Subcutaneous abdominal adipose tissue (tissue), 5 donors: ENCODE results near the gene ARID5A.

ENCODE experiments used
- H3K27ac ChIP-seq: one replicate; pipeline ENCODE4 v1.7.0; 2013; ENCODE audit warnings: low read depth, mild to moderate bottlenecking, inconsistent platforms, low read length, moderate library complexity
- H3K27me3 ChIP-seq, 5 donors: one replicate each; pipeline ENCODE4 v1.7.0; 2013; ENCODE audit warnings: low read length in 5 of 5, inconsistent platforms in 1 of 5; ENCODE audit not compliant: control insufficient read depth in 5 of 5, insufficient read depth in 4 of 5
- H3K36me3 ChIP-seq, 5 donors: one replicate each; pipeline ENCODE4 v1.7.0; 2013; ENCODE audit warnings: low read length in 5 of 5; ENCODE audit not compliant: control insufficient read depth in 5 of 5, insufficient read depth in 5 of 5
- H3K4me1 ChIP-seq, 5 donors: one replicate each; pipeline ENCODE4 v1.7.0; 2013; ENCODE audit warnings: low read length in 5 of 5, mild to moderate bottlenecking in 3 of 5, moderate library complexity in 1 of 5; ENCODE audit not compliant: control insufficient read depth in 5 of 5, insufficient read depth in 5 of 5
- H3K4me3 ChIP-seq, 5 donors: one replicate each; pipeline ENCODE4 v1.7.0; 2013; ENCODE audit warnings: low read length in 5 of 5, low read depth in 1 of 5
- H3K9ac ChIP-seq, 5 donors: one replicate each; pipeline ENCODE4 v1.7.0; 2013; ENCODE audit warnings: low read length in 5 of 5, mild to moderate bottlenecking in 4 of 5, moderate library complexity in 3 of 5
- H3K9me3 ChIP-seq, 5 donors: one replicate each; pipeline ENCODE4 v1.7.0; 2013; ENCODE audit warnings: low read length in 5 of 5; ENCODE audit not compliant: control insufficient read depth in 5 of 5
- donor health status: healthy.
- donor health status: healthy.
- donor health status: healthy.
- donor health status: healthy.
- donor health status: healthy.

ARID5A gene

GRCh38 chr2:96506907-96507240, 29.7 kb upstream of the ARID5A start:
- Histone ChIP-seq H3K36me3 (no peaks in the 10 kb centered on the region), H3K27ac (no peak overlapping the region), H3K4me3 (no peak overlapping the region), H3K9ac (no peak overlapping the region), H3K4me1 (peaks cover 3 to 34% (median 25%) of the 10 kb centered on the region in 5 donors), H3K9me3 (no peaks in the 10 kb centered on the region), H3K27me3 (peaks cover 0 to 16% (median 10%) of the 10 kb centered on the region in 5 donors)

GRCh38 chr2:96507957-96508520, 28.5 kb upstream of the ARID5A start:
- no peaks in the 10 kb centered on the region for H3K9me3 ChIP-seq
- peak overlapping the region; percentile 13 to 69 (median 59) for H3K4me3 ChIP-seq
- peak overlapping the region in 3 of 5 donors; percentile 42 to 56 (median 54) for H3K9ac ChIP-seq
- peaks cover 2 to 11% (median 4%) of the 10 kb centered on the region in 5 donors for H3K27me3 ChIP-seq
- no peaks in the 10 kb centered on the region for H3K36me3 ChIP-seq
- H3K27ac ChIP-seq = no peak overlapping the region
- H3K4me1 ChIP-seq = peaks cover 3 to 23% (median 20%) of the 10 kb centered on the region in 5 donors

- Histone ChIP-seq H3K9me3 (no peaks in the 10 kb centered on the region), H3K27ac (no peak overlapping the region), H3K27me3 (peaks cover 0 to 11% (median 3%) of the 10 kb centered on the region in 5 donors), H3K4me1 (peaks cover 3 to 18% (median 16%) of the 10 kb centered on the region in 5 donors), H3K4me3 (peak overlapping the region in 1 of 5 donors; percentile 69), H3K9ac (peak overlapping the region in 1 of 5 donors; percentile 20), H3K36me3 (no peaks in the 10 kb centered on the region)
Observed at GRCh38 chr2:96508521-96509113, 27.9 kb upstream of the ARID5A start.

- Histone ChIP-seq H3K27ac (no peak overlapping the region), H3K4me3 (no peak overlapping the region), H3K9me3 (no peaks in the 10 kb centered on the region), H3K36me3 (no peaks in the 10 kb centered on the region), H3K27me3 (peaks cover 0 to 11% (median 3%) of the 10 kb centered on the region in 5 donors), H3K4me1 (peaks cover 3 to 18% (median 10%) of the 10 kb centered on the region in 5 donors), H3K9ac (no peak overlapping the region)
Observed at GRCh38 chr2:96509114-96509846, 27.3 kb upstream of the ARID5A start.

GRCh38 chr2:96509847-96510230, 26.7 kb upstream of the ARID5A start:
- peaks cover 0 to 11% (median 3%) of the 10 kb centered on the region in 5 donors for H3K27me3 ChIP-seq
- H3K4me1 ChIP-seq = peaks cover 3 to 18% (median 10%) of the 10 kb centered on the region in 5 donors
- no peaks in the 10 kb centered on the region for H3K36me3 ChIP-seq
- no peak overlapping the region for H3K4me3 ChIP-seq
- no peak overlapping the region for H3K27ac ChIP-seq
- no peaks in the 10 kb centered on the region for H3K9me3 ChIP-seq
- no peak overlapping the region for H3K9ac ChIP-seq

GRCh38 chr2:96510931-96511595, 25.5 kb upstream of the ARID5A start:
- no peak overlapping the region for H3K9ac ChIP-seq
- no peak overlapping the region for H3K27ac ChIP-seq
- H3K36me3 ChIP-seq = no peaks in the 10 kb centered on the region
- H3K4me3 ChIP-seq = no peak overlapping the region
- peaks cover 0 to 11% (median 3%) of the 10 kb centered on the region in 5 donors for H3K27me3 ChIP-seq
- peaks cover 3 to 18% (median 10%) of the 10 kb centered on the region in 5 donors for H3K4me1 ChIP-seq
- H3K9me3 ChIP-seq = no peaks in the 10 kb centered on the region

GRCh38 chr2:96511851-96512250, 24.7 kb upstream of the ARID5A start:
- Histone ChIP-seq H3K36me3 (no peaks in the 10 kb centered on the region), H3K27ac (no peak overlapping the region), H3K4me3 (no peak overlapping the region), H3K4me1 (peaks cover 3 to 18% (median 10%) of the 10 kb centered on the region in 5 donors), H3K9me3 (peaks cover 0 to 4% (median 0%) of the 10 kb centered on the region in 5 donors), H3K27me3 (peaks cover 0 to 11% (median 3%) of the 10 kb centered on the region in 5 donors), H3K9ac (no peak overlapping the region)

GRCh38 chr2:96512341-96512740, 24.2 kb upstream of the ARID5A start:
- Histone ChIP-seq H3K4me3 (no peak overlapping the region), H3K9ac (no peak overlapping the region), H3K27ac (no peak overlapping the region), H3K4me1 (peaks cover 3 to 18% (median 10%) of the 10 kb centered on the region in 5 donors), H3K27me3 (peaks cover 0 to 11% (median 3%) of the 10 kb centered on the region in 5 donors), H3K9me3 (peaks cover 0 to 8% (median 2%) of the 10 kb centered on the region in 5 donors), H3K36me3 (no peaks in the 10 kb centered on the region)

GRCh38 chr2:96514521-96514920, 22.0 kb upstream of the ARID5A start:
- Histone ChIP-seq H3K4me3 (no peak overlapping the region), H3K4me1 (no peaks in the 10 kb centered on the region), H3K36me3 (no peaks in the 10 kb centered on the region), H3K27ac (no peak overlapping the region), H3K9ac (no peak overlapping the region), H3K27me3 (peaks cover 0 to 9% (median 3%) of the 10 kb centered on the region in 5 donors), H3K9me3 (peaks cover 0 to 9% (median 2%) of the 10 kb centered on the region in 5 donors)
